ELR (cell line): Measurements from ENCODE around the gene PARVG.

Experiments used
- DNase-seq: peaks from one replicate; pipeline ENCODE4 v3.0.0-alpha.2; 2015; ENCODE audit warnings: low read depth

The PARVG gene

DNA sequence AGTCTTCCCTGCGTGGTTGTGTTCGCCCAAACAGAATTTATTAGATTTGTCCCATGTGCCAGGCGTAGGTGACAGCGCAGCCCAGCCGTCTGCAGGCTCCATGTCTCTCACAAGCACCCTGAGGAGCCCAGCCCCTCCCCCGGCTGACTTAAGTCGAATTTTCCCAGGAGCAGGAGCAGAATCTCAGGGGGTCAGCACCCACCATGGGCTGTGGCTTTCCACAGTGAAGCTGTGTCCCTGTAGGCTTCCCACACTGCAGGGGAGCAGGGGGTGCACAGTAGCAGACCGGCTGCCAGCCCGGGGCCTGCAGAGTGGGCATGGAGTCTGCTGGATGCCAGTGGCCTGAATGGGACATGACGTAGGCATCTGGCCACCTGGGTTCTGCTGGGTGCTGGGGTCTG, 16.0 kb downstream of the PARVG start:
- no peak for DNase-seq

DNA sequence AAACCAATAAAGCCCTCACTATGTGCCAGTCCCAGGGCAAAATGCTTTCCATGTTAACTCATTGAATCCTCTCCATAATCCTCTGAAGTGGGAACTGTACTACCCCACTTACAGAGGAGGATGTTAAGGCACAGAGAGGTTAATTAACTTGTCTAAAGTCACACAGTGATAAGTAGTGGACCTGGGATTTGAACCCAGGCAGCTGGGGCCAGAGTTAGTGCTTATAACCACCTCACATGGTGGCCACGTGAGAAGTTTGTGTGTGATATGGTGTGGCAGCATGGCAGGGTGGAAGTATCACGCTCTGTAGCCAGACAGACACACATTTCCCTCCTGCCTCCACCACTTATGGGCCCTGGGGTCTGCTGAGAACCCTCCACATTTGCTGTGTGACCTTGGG, 16.5 kb downstream of the PARVG start:
- DNase-seq: no peak

DNA sequence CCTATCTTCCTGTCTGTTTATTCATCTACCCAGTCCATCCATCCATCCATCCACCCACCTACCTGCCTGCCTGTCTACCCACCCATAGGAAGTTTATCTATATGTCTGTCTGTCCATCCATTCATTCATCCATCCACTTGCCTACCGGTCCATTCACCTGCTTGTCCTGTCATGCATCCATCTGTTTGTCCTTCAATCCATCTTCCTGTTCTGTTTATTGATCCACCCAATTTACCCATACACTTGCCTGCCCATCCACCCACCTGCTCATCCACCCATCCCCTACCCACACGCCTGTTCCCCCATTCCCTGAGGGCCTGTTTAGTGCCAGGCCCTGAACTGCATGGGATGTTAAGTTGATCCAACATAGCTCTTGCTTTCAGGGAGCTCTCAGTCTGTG, 18.4 kb downstream of the PARVG start:
- DNase-seq: no peak

DNA sequence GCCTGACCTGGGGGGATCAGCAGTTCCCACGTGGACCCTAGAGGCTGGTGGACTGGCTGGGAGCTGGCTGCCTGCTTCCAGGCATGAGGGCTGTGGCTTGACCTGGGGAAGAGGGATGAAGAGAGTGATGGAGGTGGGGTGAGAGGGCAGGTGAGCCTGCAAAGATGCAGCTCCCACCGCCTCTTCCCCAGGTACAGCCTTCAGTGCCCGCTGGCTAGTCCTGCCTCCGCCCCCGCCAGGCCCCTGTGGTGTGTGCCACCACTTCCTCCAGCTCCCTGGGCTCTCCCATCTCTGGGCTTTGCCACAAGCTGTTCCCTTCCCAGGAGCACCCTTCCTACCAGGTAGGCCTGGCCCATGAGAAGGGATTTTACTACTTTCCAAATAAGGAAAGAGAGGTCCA, 19.1 kb downstream of the PARVG start:
- no peak for DNase-seq

DNA sequence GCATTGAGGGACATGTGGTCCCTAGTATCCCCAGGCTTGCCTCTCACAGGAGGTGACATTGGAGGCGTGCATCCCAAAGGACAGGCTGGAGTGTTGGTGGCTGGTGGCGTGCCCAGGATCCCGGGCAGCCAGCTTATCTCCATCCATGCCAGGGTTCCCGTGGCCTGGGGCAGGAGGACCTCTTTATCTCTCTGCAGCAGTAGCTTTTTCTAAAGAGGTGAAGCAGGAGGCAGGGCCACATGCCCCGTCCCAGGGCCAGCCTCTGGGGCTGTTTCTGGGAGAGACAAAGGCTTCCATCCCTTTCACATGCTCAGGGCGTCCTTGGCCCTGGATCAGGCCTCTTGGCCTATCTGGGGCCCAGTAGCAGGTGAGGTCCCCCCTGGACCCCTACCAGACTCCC, 19.7 kb downstream of the PARVG start:
- no peak for DNase-seq

DNA sequence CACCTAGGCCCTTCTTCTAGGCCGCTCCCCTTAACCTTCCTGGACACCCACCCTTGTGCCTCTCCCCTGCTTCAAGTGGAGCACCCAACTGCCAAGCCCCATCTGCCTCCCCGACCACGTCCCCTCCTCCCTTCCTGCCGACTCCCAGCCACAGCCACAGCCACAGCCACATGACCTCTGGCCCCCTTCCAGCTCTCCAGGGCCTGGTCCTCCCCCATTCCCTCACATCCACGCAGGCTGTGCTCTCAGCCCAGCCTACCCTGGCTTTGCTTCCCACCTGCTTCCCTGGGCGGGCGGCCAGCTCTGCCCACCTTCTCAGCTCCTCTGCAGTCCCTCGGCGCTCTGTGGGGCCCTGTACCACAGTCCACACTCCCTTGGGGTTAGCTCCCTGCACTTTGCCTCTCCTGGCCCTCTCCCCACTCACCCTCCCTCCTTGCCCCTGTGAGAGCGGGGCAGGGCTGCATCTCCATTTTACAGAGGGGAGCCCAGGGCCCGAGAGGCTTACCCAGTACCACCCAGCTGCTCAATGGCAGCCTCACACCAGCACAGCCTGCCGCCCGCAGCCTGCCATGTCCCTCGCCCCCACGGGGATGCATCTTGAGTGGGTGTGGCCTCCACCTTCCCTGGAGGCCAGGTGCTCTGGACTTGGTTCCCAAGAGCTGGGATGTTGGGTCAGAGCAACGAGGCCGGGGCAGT, 20.3 kb downstream of the PARVG start:
- DNase-seq: no peak

DNA sequence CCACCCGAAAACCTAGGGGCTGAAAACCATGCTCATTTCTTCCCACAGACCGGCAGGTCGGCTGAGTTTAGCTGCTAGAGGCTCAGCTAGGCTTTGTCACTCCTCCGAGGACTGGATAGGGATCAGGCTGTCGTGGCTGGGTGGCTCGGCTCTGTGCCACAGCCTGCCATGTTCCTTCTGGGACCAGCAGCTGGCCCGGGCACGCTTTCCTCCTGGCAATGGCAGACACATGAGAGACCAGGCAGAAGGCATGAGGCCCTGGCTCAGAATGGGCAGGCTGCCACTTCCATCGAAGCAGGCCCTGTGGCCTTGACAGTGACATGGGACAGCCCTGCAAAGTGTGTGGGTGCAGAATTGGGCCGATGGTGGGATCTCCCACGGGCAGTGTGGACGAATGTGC, 20.9 kb downstream of the PARVG start:
- no peak for DNase-seq

DNA sequence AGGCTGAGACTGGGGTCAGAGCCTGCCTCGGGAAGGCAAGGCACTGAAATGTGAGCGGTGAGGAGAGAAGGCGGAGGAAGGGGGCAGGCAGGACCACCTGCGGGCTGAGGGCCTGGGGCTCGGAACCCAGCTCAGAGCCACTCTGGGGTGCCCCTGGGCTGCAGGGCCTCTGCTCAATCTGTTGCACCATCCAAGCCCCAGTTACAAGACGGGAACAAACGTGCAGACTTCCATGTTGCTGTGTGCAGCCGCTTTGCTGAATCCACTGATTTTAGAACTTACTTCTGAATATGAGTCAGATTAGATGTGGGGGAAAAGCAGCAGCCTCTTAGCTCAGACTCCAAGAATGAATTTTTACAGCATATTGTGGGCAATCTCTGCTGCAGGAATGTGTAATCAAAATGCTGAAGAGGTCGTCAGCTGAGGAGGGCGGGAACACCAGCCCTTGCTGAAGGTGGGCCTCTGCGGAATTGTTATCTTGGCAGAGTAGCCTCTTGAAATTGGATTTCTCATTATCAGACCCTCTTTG, 21.6 kb downstream of the PARVG start:
- peak; percentile 56 for DNase-seq

DNA sequence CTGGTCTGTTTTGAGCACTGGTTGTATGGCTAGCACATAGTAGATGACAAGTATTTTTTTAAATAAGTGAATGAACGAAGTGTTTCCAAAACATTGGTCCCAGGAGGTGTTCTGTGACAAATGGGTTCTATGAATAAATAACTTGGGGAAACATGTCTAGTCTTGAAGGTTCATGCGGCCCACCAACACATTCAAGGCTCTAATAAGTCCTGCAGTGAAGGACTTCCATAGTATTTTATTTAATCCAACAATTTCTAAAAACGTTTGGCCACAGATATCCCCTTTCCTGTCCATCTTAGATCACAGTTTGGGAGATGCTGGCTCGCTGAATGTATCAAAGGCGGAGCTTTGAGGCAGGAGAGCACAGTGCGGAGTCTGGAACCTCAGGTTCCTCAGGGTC, 22.5 kb downstream of the PARVG start:
- no peak for DNase-seq

DNA sequence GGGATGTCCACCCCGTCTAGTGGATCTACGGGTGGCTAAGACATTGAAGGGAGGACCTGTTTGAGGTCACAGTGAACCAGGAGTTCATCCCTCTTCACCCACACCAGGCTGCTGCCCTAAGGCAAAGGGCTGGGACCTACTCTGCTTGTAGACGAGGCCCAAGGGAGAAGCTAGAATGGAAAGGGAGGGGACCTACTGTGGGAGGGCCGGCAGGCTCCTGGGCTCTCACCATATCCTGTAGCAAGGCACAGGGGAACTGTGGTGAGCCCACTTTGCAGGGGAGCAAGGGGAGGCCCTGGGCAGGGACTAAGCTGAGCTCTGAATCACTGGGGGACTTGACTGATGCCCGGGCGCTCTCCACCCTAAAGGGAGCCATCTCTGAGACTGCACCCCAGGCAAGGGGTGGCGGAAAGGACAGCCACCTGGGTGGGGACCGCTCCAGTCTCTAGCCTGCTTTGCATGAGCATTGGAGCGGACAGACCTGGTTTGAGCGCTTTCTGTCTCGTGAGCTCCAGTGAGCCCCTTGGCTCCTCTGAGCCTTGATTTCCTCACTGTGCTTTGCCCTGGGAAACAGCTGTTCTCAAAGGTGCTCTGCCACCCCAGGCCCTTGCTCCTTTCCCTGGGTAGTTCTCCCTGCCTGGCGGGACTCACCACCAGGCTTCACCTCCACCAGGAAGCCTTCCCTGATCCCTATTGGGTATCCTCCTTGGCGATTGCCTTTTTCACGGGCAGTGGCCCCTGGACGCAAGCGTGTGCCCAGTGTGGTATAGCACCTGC, 24.2 kb downstream of the PARVG start:
- DNase-seq: no peak

DNA sequence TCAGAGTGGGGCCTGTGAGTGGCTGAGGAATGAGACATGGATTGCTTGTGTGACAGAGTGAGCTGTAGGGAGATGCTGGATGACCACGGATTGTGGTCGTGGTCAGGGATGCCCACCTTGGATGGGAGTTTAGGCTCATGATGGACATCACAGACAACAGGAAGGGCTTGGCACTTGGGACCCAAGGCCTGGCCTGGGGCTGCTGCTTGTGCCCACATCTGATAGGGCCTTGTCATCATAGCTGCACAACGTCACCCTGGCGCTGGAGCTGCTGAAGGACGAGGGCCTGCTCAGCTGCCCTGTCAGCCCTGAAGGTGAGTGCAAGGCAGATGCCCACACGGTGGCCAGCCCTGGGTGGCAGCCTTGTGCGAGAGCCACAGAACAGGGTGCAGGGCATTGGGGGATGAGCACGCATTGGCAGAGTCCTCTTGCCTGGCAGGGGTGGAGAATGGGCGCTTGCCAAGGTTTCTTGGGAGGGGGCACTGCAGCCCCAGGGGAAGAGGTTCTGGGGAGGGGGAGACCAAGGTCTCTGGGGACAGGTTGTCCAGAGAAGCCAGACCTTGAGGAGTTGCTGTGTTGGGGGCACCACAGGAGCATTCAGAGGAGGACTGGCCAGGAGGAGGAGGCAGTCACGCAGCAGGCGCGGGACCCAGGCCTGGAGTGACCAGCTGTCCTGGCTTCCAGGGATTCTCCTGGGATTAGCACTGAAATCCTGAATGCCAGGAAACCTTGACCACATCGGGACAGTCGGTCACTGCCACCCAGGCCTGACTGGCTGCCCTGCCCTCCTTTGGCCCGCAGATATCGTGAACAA, 25.0 kb downstream of the PARVG start:
- DNase-seq: no peak

DNA sequence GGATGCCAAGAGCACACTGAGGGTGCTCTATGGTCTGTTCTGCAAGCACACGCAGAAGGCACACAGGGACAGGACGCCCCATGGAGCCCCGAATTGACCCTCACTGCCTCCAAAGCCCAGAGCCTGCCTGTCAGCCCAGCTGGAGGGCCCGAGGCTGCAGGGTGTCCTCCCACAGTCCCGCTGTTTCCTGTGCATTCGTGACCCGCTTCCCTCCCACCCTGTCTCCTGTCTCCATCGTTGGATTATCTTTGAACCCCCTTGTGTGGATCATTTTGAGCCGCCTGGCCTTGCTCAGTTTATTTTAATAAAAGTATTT, 25.6 kb downstream of the PARVG start:
- DNase-seq: no peak

DNA sequence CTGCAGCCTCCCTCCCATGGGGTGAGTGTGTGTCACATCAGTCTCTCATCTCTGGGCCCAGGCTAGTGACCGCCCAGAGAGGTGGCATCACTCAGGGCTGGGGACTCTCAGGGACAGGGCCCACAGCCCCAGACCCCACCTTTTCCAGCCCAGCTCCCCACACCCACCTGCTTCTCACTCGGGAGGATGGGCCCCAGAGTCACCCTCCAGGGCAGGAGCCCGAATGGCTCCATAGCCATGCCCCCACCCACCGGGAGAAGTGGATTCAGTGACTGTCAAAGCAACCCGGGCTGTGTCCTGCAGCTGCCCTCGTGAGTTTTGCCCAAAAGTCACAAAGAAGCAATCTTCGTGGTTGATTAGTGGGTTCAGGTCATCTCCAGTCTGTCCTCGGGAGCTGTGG, 26.0 kb downstream of the PARVG start:
- DNase-seq: no peak

DNA sequence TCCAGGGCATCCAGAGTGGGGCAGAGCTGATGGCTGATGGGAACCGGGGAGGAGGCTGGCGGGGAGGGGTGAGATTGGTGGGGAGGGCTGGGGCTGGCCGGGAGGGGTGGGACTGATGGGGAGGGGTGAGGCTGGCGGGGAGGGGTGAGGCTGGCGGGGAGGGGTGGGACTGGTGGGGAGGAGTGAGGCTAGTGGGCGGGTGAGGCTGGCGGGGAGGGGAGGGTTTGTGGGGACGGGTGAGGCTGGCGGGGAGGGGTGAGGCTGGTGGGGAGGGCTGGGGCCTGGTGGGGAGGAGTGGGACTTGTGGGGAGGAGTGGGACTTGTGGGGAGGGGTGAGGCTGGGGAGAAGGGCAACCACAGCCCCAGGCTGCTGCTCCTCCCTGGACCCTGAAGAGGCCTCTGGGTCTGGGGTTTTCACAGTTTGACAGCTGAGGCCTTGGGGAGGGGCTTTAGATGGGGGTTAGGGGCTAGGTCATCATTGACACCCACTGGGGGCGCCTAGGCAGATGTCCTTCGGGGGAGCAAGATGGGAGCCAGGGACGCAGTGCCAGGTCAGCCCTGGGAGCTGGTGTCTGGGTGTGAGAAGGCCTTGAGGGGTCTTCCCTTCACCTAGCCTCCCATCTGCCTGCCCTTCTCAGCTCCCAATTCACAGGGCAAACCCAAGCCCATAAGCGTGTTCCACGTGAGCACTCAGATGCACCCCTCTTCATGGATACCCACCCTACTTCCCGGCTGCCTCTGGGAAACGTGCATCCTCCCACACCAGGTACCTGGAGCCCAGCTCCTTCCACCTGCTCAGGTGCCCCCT, 26.7 kb downstream of the PARVG start:
- DNase-seq: no peak

DNA sequence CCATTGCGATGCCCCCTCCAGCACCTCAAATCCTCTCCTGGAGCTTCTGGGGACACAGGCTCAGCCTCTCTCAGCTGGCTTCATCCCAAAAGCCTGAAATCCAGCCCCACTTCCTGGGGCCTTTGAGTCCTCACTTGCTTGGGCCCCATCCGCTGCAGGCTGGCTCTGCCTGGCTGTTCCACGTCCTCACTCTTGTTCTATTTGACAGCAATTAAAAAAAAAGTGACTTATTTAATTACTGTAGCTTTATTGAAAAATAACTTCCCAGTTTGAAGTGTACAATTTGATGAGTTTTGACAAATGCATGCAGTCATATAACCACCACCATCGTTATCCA, 27.2 kb downstream of the PARVG start:
- DNase-seq: no peak

DNA sequence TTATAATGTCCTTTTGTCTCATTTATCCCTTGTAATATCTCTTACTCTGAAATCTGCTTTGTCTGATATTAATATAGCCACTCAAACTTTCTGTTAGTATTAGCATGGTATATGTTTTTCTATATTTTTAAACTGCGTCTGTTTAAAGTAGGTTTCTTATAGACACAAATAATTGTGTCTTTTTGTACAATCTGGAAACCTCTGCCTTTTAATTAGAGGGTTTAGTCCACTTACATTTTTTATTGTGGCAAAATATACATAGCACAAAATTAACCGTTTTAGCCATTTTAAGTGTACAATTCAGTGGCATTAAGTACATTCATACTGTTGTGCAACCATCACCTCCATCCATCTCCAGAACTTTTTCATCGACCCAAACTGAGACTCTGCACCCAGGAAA, 28.6 kb downstream of the PARVG start:
- DNase-seq: no peak

DNA sequence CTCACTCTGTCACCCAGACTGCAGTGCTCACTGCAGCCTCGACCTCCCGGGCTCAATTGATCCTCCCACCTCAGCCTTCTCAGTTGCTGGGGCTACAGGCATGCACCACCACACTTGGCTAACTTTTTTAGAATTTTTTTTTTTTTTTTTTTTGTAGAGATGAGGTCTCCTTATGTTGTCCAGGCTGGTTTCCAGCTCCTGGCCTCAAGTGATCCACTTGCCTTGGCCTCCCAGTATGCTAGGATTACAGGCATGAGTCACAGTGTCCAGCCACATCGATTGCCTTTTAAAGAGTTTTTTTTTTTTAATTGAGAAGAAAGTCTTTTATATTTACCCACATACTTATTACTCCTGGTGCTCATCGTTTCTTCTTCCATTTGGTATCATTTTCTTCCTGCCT, 30.0 kb downstream of the PARVG start:
- no peak for DNase-seq

DNA sequence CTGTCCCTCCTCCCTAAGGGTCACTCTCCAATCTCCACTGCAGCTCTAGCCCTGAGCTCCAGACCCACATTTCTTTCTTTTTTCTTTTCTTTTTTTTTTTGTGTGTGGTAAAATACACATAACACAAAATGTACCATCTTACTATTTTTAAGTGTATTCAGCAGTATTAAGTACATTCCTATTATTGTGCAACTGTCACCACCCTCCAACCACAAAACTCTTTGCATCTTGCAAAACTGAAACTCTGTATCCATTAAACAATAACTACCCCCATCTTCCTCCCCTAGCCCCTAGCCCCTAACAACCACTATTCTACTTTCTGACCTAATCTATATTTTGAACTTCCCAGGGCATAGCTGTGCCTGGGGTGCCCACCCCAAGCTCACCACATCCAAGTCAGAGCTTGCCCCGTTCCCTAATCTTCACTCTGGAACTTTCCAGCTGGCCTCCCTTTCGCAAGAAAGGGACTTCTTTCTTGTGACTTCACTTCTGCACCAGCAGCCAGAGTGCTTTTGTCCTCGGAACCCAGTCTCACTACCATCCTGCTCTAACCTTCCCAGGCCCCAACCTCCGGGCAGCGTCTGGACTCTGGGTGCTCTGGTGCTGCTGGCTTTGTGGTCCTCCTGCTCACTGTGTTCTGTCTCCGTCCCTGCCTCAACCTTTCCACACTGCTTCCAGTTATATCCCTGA, 30.7 kb downstream of the PARVG start:
- DNase-seq: no peak

DNA sequence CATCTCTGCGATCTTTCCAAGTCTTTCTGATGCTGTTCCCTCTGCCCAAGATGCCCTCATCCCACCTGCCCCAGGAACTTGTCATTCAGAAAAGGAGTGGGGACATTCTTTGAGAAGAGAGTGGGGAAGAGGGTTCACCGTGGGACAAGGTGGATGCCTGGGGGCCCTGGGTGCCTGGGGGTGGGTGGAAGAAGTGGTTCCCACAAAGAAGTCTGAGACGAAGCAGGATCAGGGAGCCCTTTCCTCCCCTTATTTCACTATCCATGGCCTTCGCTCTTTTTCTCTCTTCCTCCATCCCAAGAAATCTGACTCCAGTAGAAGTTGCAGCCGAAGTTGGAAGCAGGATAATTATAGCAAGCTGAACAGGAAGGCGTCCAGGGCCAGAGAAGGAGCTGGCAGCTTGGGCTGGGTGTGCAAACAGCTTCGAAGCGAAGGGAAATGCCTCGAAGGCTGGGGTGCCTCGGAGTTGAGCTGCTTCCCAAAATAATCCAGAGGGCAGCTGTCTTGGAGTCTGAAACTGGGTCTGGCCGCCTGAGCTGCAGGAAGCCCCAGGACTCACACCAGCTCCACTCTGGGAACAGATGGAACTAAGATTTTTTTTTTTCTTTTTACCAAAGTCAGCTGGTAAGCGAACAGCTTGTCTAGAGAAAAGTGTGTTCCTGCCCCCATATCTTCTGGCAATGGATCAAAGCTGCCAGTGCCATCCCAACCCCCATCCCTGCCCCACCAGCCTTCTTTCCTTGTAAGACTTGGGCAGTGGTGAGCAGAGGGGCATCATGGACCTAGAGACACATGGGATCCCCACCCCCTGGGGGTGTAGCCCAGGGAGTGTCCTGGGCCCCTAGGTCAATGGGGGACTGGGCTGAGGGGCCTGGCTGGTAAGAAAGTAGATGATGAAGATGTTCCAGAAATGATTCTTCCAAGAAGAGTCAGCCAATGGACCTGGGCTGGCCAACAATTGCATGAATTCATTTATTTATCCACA, 31.5 kb downstream of the PARVG start:
- DNase-seq: no peak

DNA sequence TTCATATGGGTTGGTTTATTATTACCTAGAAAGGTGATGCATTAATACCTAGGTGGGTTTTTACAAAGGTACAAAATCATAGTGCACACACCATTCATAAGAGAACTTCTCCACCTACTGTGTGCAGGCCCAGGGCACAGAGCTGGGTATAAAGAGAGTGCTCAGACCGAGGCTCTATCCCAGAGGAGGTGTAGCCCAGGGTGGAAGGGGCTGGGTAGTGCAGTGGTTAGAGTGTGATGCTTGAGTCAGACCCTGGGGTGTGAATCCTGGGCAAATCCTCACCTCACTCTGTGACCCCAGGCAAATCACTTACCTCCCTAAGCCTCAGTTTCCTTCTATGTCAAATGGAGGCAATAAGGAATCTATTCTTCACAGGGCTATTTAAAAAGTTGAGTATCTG, 32.2 kb downstream of the PARVG start:
- no peak for DNase-seq
